Nephron (organoid): ENCODE data around the gene SP140L.

Experiments used
- H3K27ac Mint-ChIP-seq, 3 experiments: 2 replicates each; pipeline ENCODE4 v1.8.0; 2020; ENCODE audit warnings: mixed read lengths in 3 of 3, mild to moderate bottlenecking in 2 of 3, moderate library complexity in 1 of 3
- H3K27me3 Mint-ChIP-seq: 2 replicates; pipeline ENCODE4 v1.8.0; 2021; ENCODE audit warnings: low read depth, mild to moderate bottlenecking, moderate library complexity, mixed read lengths
- H3K36me3 Mint-ChIP-seq: 2 replicates; pipeline ENCODE4 v1.8.0; 2020; ENCODE audit warnings: low read depth, mixed read lengths
- H3K4me1 Mint-ChIP-seq: 2 replicates; pipeline ENCODE4 v1.8.0; 2020; ENCODE audit warnings: mixed read lengths
- H3K4me3 Mint-ChIP-seq, 3 experiments: 2 replicates each; pipeline ENCODE4 v1.8.0; 2020; ENCODE audit warnings: mild to moderate bottlenecking in 3 of 3, mixed read lengths in 3 of 3, moderate library complexity in 2 of 3
- H3K9me3 Mint-ChIP-seq: 2 replicates; pipeline ENCODE4 v1.8.0; 2020; ENCODE audit warnings: mixed read lengths
- TF ChIP-seq, protein P1 (sequence below), 3 experiments: fragments of 200-600 bp; sonication (generic); IDR thresholded peaks; one replicate each; pipeline ENCODE4 v1.5.0; 2021; ENCODE audit warnings: antibody characterized with exemption in 3 of 3; ENCODE audit not compliant: unreplicated experiment in 3 of 3

SP140L gene

DNA sequence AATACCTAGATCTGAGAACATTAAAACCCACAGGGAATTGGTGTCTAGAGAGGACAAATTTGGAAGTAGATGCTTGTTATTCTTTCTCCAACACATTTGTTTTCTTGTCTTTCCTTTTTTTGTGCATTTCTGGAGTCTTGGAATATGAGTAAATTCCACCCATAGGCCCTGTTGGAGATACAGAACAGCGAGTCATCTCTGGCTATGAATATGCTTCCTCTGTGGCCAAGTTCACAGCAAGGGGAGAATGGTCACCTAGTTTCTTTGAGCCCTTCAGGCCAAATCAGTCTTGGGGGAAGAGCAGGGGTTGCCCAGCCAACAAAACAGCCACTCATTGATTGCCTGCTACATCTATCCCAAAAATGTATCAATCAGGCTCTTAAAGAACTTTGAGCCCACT, 31.3 kb downstream of the SP140L start:
- H3K4me1 Mint-ChIP-seq = no peaks in the 10 kb centered on the region
- peaks cover 11% of the 10 kb centered on the region for H3K9me3 Mint-ChIP-seq
- TF ChIP-seq, protein P1, sequence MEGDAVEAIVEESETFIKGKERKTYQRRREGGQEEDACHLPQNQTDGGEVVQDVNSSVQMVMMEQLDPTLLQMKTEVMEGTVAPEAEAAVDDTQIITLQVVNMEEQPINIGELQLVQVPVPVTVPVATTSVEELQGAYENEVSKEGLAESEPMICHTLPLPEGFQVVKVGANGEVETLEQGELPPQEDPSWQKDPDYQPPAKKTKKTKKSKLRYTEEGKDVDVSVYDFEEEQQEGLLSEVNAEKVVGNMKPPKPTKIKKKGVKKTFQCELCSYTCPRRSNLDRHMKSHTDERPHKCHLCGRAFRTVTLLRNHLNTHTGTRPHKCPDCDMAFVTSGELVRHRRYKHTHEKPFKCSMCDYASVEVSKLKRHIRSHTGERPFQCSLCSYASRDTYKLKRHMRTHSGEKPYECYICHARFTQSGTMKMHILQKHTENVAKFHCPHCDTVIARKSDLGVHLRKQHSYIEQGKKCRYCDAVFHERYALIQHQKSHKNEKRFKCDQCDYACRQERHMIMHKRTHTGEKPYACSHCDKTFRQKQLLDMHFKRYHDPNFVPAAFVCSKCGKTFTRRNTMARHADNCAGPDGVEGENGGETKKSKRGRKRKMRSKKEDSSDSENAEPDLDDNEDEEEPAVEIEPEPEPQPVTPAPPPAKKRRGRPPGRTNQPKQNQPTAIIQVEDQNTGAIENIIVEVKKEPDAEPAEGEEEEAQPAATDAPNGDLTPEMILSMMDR (IDR thresholded peaks at IDR 0.05; ENCODE audit: unreplicated experiment in 3 of 3) = no peak
- no peaks in the 10 kb centered on the region for H3K36me3 Mint-ChIP-seq
- H3K27me3 Mint-ChIP-seq = peaks cover 4% of the 10 kb centered on the region
- no peak overlapping the region for H3K4me3 Mint-ChIP-seq
- H3K27ac Mint-ChIP-seq = no peak overlapping the region

DNA sequence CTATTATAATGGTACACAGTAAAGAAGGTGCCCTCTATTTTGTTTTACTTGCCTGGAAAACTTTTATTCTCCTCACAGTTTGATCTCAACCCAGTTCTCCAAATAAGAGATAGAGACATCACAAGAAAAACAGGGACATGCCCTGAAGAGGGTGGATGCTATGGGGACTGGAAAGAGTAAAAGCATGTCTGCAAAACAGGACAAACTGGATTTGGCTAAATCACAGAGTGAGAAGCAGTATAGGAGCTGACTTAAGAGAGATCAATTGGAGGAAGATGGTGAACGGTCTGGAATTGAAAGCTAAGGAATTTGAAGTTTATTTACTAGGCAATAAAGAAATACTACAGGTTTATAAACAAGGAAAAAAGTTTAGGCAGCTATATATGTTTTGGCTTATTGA, 33.0 kb downstream of the SP140L start:
- TF ChIP-seq, protein P1 (IDR thresholded peaks at IDR 0.05; ENCODE audit: unreplicated experiment in 3 of 3) = no peak
- no peaks in the 10 kb centered on the region for H3K4me1 Mint-ChIP-seq
- no peak overlapping the region for H3K4me3 Mint-ChIP-seq
- no peak overlapping the region for H3K27ac Mint-ChIP-seq
- no peaks in the 10 kb centered on the region for H3K27me3 Mint-ChIP-seq
- H3K9me3 Mint-ChIP-seq = peaks cover 13% of the 10 kb centered on the region
- H3K36me3 Mint-ChIP-seq = no peaks in the 10 kb centered on the region

DNA sequence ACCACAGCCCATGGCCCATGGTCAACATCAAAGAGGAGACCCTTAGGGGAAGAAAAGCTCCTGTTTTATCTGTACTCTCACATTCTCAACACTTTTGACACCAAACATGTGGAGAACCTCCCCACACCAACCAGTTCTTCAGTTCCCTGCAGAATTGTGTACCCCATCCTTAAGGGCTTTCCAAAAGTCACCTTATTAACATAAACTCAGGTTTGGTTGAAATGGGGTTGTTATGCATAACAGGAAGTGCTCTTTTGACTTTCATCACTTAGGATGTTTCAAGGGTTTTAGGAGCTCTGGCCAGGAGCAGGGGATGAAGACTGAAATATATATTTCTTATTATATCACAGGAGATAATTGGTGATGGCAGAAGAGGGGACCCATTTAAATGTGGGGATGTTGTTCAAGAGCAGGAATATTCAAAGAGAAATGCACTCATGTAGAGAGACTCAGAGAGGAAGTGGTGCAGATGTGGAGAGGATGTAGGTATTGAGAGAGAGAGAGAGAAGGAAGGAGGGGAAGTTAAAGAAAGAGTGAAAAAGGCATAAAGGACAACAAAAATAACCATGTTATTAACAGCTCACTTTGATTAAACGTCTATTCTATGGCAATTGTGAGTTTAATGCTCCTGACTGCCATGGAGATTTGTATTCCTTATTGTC, 35.2 kb downstream of the SP140L start:
- Mint-ChIP-seq H3K36me3 (no peaks in the 10 kb centered on the region), H3K4me3 (no peak overlapping the region), H3K4me1 (no peaks in the 10 kb centered on the region), H3K9me3 (peaks cover 9% of the 10 kb centered on the region), H3K27me3 (no peaks in the 10 kb centered on the region), H3K27ac (no peak overlapping the region)
- TF ChIP-seq, protein P1 (IDR thresholded peaks at IDR 0.05; ENCODE audit: unreplicated experiment in 3 of 3) = no peak

DNA sequence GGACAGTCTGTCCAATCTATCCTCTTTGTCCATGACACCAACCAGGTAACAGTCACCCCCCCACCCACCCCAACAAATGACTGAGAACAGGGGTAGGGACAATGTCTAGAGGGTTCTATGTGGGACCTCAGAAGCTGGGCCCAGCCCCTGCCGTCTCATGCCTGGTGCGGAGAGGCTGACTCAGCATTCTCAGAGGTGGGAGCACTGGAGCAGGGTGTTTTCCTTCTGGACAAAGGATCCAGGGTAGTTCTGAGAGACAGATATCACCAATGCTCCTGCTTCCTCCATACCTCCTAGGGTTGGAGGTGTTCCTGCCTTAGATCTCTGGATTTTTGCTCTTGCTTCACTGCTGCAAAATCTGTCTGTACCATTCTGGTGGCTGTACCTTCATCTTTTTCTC, 55.1 kb downstream of the SP140L start:
- TF ChIP-seq, protein P1 (IDR thresholded peaks at IDR 0.05; ENCODE audit: unreplicated experiment in 3 of 3) = no peak
- Mint-ChIP-seq H3K4me1 (no peaks in the 10 kb centered on the region), H3K9me3 (peaks cover 2% of the 10 kb centered on the region), H3K4me3 (no peak overlapping the region), H3K27ac (no peak overlapping the region), H3K36me3 (no peaks in the 10 kb centered on the region), H3K27me3 (no peaks in the 10 kb centered on the region)

DNA sequence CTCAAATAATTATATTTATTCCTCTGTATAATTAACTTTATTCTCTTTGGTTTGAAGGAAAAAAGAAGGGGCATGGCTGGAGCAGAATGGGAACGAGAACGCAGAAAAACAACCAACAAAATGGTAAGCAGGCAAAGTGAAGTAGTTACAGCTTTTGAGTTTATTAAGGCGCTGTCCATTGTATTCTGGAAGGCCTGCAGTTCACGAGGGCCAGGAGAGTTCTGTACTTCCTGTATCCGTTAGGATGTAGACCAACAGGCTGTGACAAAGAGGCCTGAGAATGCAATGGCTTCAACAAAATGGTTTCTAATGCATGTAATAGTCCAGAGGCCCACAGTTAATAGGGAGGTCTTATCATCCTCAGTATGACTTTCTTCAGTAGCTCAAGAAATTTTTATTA, 56.5 kb downstream of the SP140L start:
- TF ChIP-seq, protein P1 (IDR thresholded peaks at IDR 0.05; ENCODE audit: unreplicated experiment in 3 of 3) = no peak
- no peaks in the 10 kb centered on the region for H3K27me3 Mint-ChIP-seq
- H3K9me3 Mint-ChIP-seq = no peaks in the 10 kb centered on the region
- no peaks in the 10 kb centered on the region for H3K36me3 Mint-ChIP-seq
- H3K27ac Mint-ChIP-seq = no peak overlapping the region
- H3K4me3 Mint-ChIP-seq = no peak overlapping the region
- no peaks in the 10 kb centered on the region for H3K4me1 Mint-ChIP-seq

DNA sequence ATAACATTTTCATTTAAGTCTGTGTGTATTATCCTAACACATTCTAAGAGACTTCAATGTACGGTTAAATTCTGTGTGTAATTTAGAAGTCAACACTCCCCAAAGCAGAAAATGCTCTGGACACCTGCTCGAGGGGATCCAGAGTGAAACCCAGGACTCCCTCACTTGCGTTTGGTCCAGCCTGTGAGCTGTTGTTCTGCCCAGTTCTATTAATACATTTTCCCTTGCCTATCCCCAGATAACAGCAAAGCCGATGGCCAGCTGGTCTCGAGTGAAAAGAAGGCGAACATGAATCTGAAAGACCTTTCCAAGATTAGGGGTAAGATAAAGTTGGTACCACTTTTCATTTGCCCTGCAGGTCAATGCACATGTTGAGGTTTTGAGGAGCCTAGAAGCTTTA, 58.0 kb downstream of the SP140L start:
- H3K4me1 Mint-ChIP-seq = no peaks in the 10 kb centered on the region
- no peak overlapping the region for H3K27ac Mint-ChIP-seq
- peaks cover 3% of the 10 kb centered on the region for H3K27me3 Mint-ChIP-seq
- H3K36me3 Mint-ChIP-seq = no peaks in the 10 kb centered on the region
- no peak overlapping the region for H3K4me3 Mint-ChIP-seq
- H3K9me3 Mint-ChIP-seq = no peaks in the 10 kb centered on the region
- TF ChIP-seq, protein P1 (IDR thresholded peaks at IDR 0.05; ENCODE audit: unreplicated experiment in 3 of 3) = no peak
